HL-60 (cell line): ENCODE results near the gene RTN4R.

Source experiments
- DNase-seq, 2 experiments: peaks; one replicate each; pipeline ENCODE4 v3.0.0-alpha.2; 2010 to 2020; ENCODE audit warnings: low read depth in 1 of 2, low spot score in 1 of 2
- H3K27ac ChIP-seq: fragments of 250-450 bp; sonication (Bioruptor Pico); replicated peaks from 2 replicates; pipeline ENCODE4 v1.5.1; 2020; ENCODE audit warnings: mild to moderate bottlenecking, moderate library complexity
- H3K27me3 ChIP-seq: fragments of 250-450 bp; sonication (Bioruptor Pico); 2 replicates; pipeline ENCODE4 v1.5.1; 2021; ENCODE audit warnings: mild to moderate bottlenecking, moderate library complexity; ENCODE audit not compliant: insufficient read depth, poor library complexity, severe bottlenecking
- H3K4me3 ChIP-seq: replicated peaks from 2 replicates; pipeline ENCODE4 v1.5.1; 2011; ENCODE audit warnings: mild to moderate bottlenecking, control low read depth, low read length; ENCODE audit not compliant: insufficient read depth
- CTCF ChIP-seq: IDR thresholded peaks from one replicate; pipeline ENCODE4 v1.5.1; 2011; ENCODE audit warnings: low read length, control low read depth, inconsistent platforms; ENCODE audit not compliant: insufficient read depth
- GABPA ChIP-seq: IDR thresholded peaks from 2 replicates; pipeline ENCODE4 v1.6.1; 2012; ENCODE audit warnings: low read depth
- POLR2AphosphoS5 ChIP-seq: IDR thresholded peaks from 2 replicates; pipeline ENCODE4 v1.6.1; 2012; ENCODE audit warnings: low read depth
- SPI1 ChIP-seq: IDR thresholded peaks from 2 replicates; pipeline ENCODE4 v1.6.1; 2012; ENCODE audit warnings: low read depth, mild to moderate bottlenecking, borderline replicate concordance
- TF ChIP-seq, protein P1 (sequence below): IDR thresholded peaks from 2 replicates; pipeline ENCODE4 v1.6.1; 2012; ENCODE audit warnings: low read depth; ENCODE audit not compliant: insufficient replicate concordance

Gene RTN4R

GRCh38 chr22:20235389-20235991 lies 32.6 kb downstream of the RTN4R start:
- DNase-seq, result no peak
- no peak for TF ChIP-seq CTCF
- TF ChIP-seq, protein P1, sequence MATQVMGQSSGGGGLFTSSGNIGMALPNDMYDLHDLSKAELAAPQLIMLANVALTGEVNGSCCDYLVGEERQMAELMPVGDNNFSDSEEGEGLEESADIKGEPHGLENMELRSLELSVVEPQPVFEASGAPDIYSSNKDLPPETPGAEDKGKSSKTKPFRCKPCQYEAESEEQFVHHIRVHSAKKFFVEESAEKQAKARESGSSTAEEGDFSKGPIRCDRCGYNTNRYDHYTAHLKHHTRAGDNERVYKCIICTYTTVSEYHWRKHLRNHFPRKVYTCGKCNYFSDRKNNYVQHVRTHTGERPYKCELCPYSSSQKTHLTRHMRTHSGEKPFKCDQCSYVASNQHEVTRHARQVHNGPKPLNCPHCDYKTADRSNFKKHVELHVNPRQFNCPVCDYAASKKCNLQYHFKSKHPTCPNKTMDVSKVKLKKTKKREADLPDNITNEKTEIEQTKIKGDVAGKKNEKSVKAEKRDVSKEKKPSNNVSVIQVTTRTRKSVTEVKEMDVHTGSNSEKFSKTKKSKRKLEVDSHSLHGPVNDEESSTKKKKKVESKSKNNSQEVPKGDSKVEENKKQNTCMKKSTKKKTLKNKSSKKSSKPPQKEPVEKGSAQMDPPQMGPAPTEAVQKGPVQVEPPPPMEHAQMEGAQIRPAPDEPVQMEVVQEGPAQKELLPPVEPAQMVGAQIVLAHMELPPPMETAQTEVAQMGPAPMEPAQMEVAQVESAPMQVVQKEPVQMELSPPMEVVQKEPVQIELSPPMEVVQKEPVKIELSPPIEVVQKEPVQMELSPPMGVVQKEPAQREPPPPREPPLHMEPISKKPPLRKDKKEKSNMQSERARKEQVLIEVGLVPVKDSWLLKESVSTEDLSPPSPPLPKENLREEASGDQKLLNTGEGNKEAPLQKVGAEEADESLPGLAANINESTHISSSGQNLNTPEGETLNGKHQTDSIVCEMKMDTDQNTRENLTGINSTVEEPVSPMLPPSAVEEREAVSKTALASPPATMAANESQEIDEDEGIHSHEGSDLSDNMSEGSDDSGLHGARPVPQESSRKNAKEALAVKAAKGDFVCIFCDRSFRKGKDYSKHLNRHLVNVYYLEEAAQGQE, result no peak
- TF ChIP-seq SPI1, result peak; percentile 94
- Histone ChIP-seq H3K27me3 (no peaks in the 10 kb centered on the region), H3K4me3 (no peak overlapping the region), H3K27ac (no peak overlapping the region)

DNA sequence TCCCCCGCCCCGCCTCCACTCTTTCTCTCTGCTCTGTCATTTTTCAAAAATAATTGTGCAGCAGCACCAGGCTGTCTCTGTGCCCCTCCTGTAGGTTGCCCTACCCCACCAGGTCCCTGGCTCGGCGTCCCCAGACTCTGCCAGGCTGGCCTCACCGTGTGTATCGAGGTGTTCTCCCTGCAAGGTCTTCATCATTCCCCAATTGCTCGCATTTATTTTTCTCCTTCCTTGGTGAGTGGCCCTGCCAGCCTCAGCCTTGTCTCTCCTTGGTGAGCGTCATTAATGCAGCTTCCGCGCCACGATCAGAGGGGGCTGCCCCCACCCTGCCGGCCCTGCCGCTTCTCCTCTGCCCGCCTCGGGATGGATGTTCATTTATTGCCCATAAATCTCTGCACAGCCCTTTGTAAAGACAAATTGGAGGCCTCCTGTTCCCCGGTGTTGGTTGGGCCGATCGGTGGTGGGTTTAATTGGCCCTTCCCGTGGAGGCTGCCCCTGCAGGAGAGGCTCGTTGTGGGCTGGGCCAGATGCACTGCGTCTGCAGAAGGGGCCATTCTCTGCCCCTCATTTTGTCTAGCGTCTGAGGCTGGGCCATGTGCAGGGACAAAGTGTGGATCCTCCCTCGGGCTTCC lies 33.2 kb downstream of the RTN4R start:
- TF ChIP-seq GABPA (no peak), POLR2AphosphoS5 (no peak), CTCF (no peak), SPI1 (no peak)
- TF ChIP-seq, protein P1, result no peak
- Histone ChIP-seq H3K4me3 (no peak overlapping the region), H3K27me3 (no peaks in the 10 kb centered on the region), H3K27ac (no peak overlapping the region)
- no peak for DNase-seq

DNA sequence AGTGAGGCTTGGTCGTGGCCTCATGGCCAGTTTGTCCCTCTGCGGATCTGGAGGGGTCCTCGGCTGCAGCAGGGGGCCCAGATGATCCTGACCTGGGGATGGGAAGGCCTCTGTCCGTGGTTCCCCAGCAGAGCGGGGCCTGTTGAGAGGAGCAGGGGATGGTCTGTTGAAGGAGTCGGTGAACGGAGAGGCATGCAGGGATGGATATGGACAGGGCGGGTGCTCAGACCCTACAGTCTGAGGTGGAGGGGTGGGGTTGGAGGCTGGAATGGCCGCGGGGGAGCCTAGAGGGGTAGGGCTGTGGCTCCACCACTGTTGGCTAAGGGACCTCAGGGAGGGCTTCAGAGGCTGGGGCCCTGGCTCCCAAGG lies 33.8 kb downstream of the RTN4R start:
- Histone ChIP-seq H3K4me3 (no peak overlapping the region), H3K27me3 (no peaks in the 10 kb centered on the region), H3K27ac (no peak overlapping the region)
- TF ChIP-seq CTCF (no peak), GABPA (no peak), POLR2AphosphoS5 (no peak), SPI1 (no peak)
- TF ChIP-seq, protein P1, result no peak
- no peak for DNase-seq
